HL-60 (cell line): ENCODE measurements around the gene SCAF4.

Experiments
- GABPA ChIP-seq: IDR thresholded peaks from 2 replicates; pipeline ENCODE4 v1.6.1; 2012; ENCODE audit warnings: low read depth
- POLR2AphosphoS5 ChIP-seq: IDR thresholded peaks from 2 replicates; pipeline ENCODE4 v1.6.1; 2012; ENCODE audit warnings: low read depth
- TF ChIP-seq, protein P1 (sequence below): IDR thresholded peaks from one replicate; pipeline ENCODE4 v1.5.1; 2011; ENCODE audit warnings: low read length, control low read depth, inconsistent platforms; ENCODE audit not compliant: insufficient read depth
- TF ChIP-seq, protein P2 (sequence below): IDR thresholded peaks from 2 replicates; pipeline ENCODE4 v1.6.1; 2012; ENCODE audit warnings: low read depth; ENCODE audit not compliant: insufficient replicate concordance

- TF ChIP-seq, protein P1, sequence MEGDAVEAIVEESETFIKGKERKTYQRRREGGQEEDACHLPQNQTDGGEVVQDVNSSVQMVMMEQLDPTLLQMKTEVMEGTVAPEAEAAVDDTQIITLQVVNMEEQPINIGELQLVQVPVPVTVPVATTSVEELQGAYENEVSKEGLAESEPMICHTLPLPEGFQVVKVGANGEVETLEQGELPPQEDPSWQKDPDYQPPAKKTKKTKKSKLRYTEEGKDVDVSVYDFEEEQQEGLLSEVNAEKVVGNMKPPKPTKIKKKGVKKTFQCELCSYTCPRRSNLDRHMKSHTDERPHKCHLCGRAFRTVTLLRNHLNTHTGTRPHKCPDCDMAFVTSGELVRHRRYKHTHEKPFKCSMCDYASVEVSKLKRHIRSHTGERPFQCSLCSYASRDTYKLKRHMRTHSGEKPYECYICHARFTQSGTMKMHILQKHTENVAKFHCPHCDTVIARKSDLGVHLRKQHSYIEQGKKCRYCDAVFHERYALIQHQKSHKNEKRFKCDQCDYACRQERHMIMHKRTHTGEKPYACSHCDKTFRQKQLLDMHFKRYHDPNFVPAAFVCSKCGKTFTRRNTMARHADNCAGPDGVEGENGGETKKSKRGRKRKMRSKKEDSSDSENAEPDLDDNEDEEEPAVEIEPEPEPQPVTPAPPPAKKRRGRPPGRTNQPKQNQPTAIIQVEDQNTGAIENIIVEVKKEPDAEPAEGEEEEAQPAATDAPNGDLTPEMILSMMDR: no peak
- TF ChIP-seq, protein P2, sequence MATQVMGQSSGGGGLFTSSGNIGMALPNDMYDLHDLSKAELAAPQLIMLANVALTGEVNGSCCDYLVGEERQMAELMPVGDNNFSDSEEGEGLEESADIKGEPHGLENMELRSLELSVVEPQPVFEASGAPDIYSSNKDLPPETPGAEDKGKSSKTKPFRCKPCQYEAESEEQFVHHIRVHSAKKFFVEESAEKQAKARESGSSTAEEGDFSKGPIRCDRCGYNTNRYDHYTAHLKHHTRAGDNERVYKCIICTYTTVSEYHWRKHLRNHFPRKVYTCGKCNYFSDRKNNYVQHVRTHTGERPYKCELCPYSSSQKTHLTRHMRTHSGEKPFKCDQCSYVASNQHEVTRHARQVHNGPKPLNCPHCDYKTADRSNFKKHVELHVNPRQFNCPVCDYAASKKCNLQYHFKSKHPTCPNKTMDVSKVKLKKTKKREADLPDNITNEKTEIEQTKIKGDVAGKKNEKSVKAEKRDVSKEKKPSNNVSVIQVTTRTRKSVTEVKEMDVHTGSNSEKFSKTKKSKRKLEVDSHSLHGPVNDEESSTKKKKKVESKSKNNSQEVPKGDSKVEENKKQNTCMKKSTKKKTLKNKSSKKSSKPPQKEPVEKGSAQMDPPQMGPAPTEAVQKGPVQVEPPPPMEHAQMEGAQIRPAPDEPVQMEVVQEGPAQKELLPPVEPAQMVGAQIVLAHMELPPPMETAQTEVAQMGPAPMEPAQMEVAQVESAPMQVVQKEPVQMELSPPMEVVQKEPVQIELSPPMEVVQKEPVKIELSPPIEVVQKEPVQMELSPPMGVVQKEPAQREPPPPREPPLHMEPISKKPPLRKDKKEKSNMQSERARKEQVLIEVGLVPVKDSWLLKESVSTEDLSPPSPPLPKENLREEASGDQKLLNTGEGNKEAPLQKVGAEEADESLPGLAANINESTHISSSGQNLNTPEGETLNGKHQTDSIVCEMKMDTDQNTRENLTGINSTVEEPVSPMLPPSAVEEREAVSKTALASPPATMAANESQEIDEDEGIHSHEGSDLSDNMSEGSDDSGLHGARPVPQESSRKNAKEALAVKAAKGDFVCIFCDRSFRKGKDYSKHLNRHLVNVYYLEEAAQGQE: no peak
- TF ChIP-seq GABPA: no peak
- TF ChIP-seq POLR2AphosphoS5: no peak
Observed at GRCh38 chr21:31708541-31708940, 23.4 kb downstream of the SCAF4 start.
